ENCODE data around the gene TMEM94. TPM values are rescaled to one million over a fixed set of nuclear protein-coding genes. Genes with fewer than 3 reads are reported as not detected.

Gene TMEM94
- total RNA-seq, 1 experiment from 2014 or later = 67.0 TPM

- no peaks in the 10 kb centered on the region for H3K9me3 ChIP-seq (ENCODE audit: low read depth, low read length, poor library complexity, severe bottlenecking)
- H3K4me3 ChIP-seq (ENCODE audit: low read depth, low read length, poor library complexity, severe bottlenecking) = no peak overlapping the region
- CTCF ChIA-PET = no interaction called here
- POLR2A ChIA-PET (ENCODE audit: low non-redundant PET) = no interaction called here
- DNase-seq (ENCODE audit: low spot score) = no peak
- H3K27me3 ChIP-seq (replicated peaks; ENCODE audit: insufficient read depth, low read depth, low read length, poor library complexity) = no peaks in the 10 kb centered on the region
- no peaks in the 10 kb centered on the region for H3K4me1 ChIP-seq (ENCODE audit: insufficient read depth, low read length, poor library complexity, severe bottlenecking)
- peaks cover 23% of the 10 kb centered on the region for H3K36me3 ChIP-seq (ENCODE audit: insufficient read depth, low read length, poor library complexity, severe bottlenecking)
- BruUV-seq (replicated peaks) = no TSS peak
- TF ChIP-seq EZH2 (IDR thresholded peaks at IDR 0.05; ENCODE audit: borderline replicate concordance, low read depth, low read length, poor library complexity, severe bottlenecking) = no peak
- no peak for TF ChIP-seq CTCF (conservative IDR thresholded peaks at IDR 0.05; ENCODE audit: low read depth, low read length)
- H3K27ac ChIP-seq (ENCODE audit: low read depth, low read length, poor library complexity, severe bottlenecking) = no peak overlapping the region
- intact Hi-C loops (cut with micrococcal nuclease; ENCODE audit: unreplicated experiment) = no loop called here
These were observed 35.2 kb downstream of the TMEM94 start for GRCh38 chr17:75491680-75492079.

- H3K4me3 ChIP-seq (ENCODE audit: low read depth, low read length, poor library complexity, severe bottlenecking) = no peak overlapping the region
- H3K4me1 ChIP-seq (ENCODE audit: insufficient read depth, low read length, poor library complexity, severe bottlenecking) = no peaks in the 10 kb centered on the region
- H3K36me3 ChIP-seq (ENCODE audit: insufficient read depth, low read length, poor library complexity, severe bottlenecking) = peaks cover 27% of the 10 kb centered on the region
- no peak for DNase-seq (ENCODE audit: low spot score)
- H3K27ac ChIP-seq (ENCODE audit: low read depth, low read length, poor library complexity, severe bottlenecking) = no peak overlapping the region
- CTCF ChIA-PET = no interaction called here
- POLR2A ChIA-PET (ENCODE audit: low non-redundant PET) = no interaction called here
- no peaks in the 10 kb centered on the region for H3K9me3 ChIP-seq (ENCODE audit: low read depth, low read length, poor library complexity, severe bottlenecking)
- intact Hi-C loops (cut with micrococcal nuclease; ENCODE audit: unreplicated experiment) = no loop called here
- TF ChIP-seq CTCF (conservative IDR thresholded peaks at IDR 0.05; ENCODE audit: low read depth, low read length) = no peak
- no peak for TF ChIP-seq EZH2 (IDR thresholded peaks at IDR 0.05; ENCODE audit: borderline replicate concordance, low read depth, low read length, poor library complexity, severe bottlenecking)
- no TSS peak for BruUV-seq (replicated peaks)
- H3K27me3 ChIP-seq (replicated peaks; ENCODE audit: insufficient read depth, low read depth, low read length, poor library complexity) = no peaks in the 10 kb centered on the region
These were observed 36.2 kb downstream of the TMEM94 start for GRCh38 chr17:75492555-75493168.

- TF ChIP-seq CTCF (conservative IDR thresholded peaks at IDR 0.05; ENCODE audit: low read depth, low read length) (no peak), EZH2 (IDR thresholded peaks at IDR 0.05; ENCODE audit: borderline replicate concordance, low read depth, low read length, poor library complexity, severe bottlenecking) (no peak)
- no peaks in the 10 kb centered on the region for H3K27me3 ChIP-seq (replicated peaks; ENCODE audit: insufficient read depth, low read depth, low read length, poor library complexity)
- H3K27ac ChIP-seq (ENCODE audit: low read depth, low read length, poor library complexity, severe bottlenecking) = no peak overlapping the region
- peaks cover 31% of the 10 kb centered on the region for H3K36me3 ChIP-seq (ENCODE audit: insufficient read depth, low read length, poor library complexity, severe bottlenecking)
- H3K4me1 ChIP-seq (ENCODE audit: insufficient read depth, low read length, poor library complexity, severe bottlenecking) = no peaks in the 10 kb centered on the region
- H3K4me3 ChIP-seq (ENCODE audit: low read depth, low read length, poor library complexity, severe bottlenecking) = no peak overlapping the region
- no peaks in the 10 kb centered on the region for H3K9me3 ChIP-seq (ENCODE audit: low read depth, low read length, poor library complexity, severe bottlenecking)
- DNase-seq (ENCODE audit: low spot score) = no peak
- ChIA-PET CTCF (no interaction called here), POLR2A (ENCODE audit: low non-redundant PET) (no interaction called here)
- BruUV-seq (replicated peaks) = no TSS peak
- intact Hi-C loops (cut with micrococcal nuclease; ENCODE audit: unreplicated experiment) = no loop called here
These were observed 37.2 kb downstream of the TMEM94 start for GRCh38 chr17:75493476-75494129.

All from A673 (cell line).